Mucosa of gallbladder (tissue), 1 donor: ENCODE measurements around the gene SND1. TPM values are rescaled to one million over a fixed set of nuclear protein-coding genes. Genes with fewer than 3 reads are reported as not detected.
A peak's percentile ranks its signal among the peaks of the same experiment; 100 is the strongest.

Source experiments
- DNase-seq: peaks from one replicate; pipeline ENCODE4 v3.0.0-alpha.2; 2020; ENCODE audit warnings: low spot score
- total RNA-seq: library from RNA; stranded (reverse); gene quantifications from one replicate; pipeline ENCODE4 v1.2.1, GENCODE V29; 2021
- donor health status: DM: no; HTN: no; CAD: no.

SND1 gene
- total RNA-seq, 1 donor from 2014 or later: 136 TPM

DNA sequence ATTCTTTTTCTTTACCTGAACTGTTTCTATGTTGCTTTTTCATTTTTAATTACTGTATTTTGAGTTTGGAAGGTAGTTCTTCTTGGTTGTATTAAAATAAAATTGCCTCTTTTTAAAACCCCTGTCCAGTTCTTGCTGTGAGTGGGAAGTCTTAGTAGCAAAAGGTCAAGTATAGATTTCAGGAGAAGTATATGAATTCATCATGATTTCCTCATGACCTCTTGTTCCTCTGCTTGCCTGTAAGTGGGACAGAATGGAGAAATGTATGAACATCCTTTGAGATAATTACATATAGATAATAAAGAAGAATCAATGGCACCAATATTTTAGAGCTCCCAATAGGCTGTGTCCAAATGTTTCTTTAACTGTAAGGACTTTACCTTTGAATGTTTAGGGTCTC lies 253.0 kb downstream of the SND1 start:
- DNase-seq: no peak

DNA sequence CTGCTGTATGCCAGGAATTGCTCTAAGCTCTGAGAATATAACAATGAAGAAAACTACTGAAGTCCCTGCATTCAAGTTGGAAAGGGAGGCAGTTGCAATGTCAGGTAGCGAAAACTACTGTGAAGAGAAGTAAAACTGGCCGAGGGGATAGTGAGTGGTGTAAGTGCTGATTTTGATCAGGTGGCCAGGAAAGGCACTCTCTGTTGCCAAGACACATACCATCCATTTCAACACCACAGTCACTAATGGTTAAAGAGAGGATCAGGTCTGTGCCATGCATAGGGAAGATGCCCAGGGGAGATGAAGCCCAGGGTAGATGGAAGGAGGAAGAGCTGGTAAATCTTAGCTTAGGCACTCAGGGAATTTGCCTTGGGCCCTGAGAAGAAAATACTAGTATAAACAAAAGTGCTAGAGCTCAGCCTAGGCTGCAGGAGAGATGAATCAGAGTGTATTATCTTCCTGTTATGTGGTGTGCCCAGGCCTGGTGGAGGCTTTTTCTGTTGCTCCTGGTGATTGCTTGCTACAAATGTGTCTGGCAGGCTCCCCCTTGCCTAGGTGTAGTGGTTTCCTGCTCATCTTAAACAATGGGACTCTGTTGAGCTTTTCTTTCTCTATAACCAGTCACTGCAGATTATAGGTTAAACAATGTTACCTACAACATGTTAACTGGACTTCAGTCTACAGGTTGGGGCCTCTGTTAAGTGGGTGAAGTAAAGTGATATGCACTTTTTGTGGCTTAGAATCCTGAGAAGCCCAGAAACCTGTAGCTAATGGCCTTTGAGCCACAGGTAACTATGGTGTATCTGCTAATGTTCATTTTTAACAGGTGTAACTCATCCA lies 253.7 kb downstream of the SND1 start:
- DNase-seq: no peak

DNA sequence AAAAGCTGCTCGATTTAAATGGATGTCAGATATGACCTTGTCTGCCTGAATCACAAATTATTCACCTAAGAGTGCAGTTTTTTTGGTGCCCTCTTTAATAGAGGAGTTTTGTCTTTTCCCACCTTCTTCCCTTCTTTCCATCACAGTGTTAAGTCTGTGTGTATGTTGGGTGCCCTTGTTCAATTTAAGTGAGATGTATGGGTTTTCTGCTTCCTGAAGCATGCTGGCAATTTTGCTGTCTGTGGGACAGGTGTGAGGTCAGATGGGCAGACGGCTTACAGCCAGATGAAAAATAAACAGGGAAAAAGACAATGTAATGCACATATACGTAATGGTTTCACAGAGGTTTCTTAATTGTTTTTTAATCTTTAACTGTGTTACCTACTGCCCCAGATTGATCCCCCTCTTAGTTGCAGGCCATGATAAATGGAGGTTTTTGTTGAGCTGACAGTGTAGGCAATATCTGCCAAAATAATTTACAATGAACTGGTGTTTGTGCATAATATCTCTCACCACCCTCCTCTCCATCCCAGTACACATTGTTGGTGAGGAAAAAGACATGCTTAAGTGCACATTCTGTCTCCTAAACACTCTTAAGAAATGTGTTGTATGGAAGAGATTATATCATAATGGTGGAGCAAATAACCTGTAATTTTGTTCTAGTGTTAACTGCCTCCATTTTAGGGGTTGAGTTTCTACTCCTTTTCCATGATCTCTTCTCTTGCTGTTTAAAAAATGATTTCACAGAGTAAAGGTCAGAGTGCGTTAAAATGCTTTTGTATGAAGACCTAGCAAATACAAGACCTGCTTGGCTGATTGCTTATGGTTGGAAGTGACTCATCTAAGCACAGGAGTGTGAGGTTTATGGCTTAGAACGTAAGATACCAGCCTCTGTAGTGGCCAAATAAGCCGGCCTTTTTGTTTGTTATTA lies 255.4 kb downstream of the SND1 start:
- DNase-seq: no peak

DNA sequence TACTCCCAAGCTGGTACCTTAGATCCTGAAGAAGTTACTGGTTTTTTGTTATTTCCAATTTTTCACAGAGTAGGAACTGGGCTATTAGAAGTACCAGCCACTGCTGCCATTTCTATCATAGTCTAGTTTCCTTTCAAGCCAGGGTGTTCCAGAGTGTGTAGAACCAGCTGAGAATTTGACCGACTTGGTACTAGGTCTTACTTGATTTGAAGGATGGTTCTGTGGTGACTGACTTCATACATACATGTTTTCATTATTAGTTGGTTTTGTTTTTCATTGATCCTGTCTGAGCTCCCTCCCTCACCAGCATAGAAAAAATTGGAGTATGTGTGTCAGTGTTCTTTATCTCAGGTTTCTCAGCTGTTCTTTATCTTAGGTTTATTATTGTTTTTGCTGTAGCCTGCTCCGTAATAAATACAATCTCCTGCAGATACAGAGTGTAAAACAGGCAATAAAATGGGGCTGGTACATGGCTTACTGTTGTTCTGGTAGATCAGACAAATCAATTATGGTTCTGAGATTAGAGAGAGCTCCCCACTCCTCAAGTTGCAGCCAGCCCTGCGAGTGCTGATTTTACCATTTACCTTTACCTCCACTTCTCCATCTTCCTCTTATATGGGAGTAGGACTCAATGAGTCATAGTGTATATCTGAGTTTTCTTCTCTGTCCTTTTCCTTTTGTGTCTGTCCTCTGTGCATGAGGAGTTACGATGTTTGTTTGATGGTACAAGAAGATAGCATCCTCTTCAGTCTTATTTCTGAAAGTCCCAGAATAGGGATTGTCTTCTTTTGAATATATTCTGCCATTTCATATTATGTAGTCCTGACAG lies 256.6 kb downstream of the SND1 start:
- DNase-seq: no peak

DNA sequence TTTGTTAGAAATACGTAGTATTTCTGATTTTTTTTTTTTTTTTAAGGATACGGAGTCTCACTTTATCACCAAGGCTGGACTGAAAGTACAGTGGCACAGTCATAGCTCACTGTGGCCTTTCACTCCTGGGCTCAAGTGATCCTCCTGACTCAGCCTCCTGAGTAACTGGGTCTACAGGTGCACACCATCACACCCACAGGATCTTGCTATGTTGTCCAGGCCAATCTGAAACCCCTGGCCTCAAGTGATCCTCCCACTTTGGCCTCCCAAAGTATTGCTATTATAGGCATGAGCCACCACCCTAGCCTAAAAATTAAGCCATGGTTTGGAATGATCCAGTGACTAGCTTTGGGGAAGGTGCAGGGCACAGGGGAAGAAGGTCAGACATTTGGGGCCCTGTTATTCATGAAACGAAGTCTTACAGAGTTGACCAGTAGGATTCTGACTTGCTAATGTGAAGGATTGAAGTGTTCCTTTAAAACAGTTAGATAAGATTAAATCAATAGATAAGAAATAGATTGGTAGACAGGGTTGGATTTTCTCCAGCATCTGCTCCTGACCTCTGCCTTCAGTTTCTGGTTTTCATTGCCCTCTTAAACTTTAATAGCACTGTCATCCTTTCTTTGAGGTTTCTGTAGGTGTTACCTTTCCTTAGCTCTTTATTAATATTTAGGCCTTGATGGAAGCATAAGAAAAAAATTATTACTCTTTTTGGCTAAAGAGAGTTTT lies 257.6 kb downstream of the SND1 start:
- DNase-seq: no peak

DNA sequence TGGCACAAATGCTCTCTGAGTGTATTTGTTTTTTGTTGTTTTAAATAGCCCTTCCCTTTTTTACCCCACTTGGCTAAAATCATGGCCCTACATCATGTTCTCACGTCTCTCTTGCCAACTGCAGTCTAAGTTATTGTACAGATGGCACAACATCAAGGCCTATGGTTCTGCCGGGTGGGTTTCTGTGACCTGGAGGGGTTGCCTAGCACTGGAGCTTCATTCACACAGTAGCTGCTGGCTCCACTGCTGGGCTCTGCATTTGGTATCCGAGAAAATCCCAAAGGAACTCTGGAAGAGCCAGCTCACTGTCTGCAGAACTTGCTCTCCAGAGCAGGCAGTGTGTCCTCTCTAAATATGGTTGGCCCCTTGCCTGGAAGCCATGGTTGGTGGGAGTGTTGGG lies 258.7 kb downstream of the SND1 start:
- DNase-seq: no peak

DNA sequence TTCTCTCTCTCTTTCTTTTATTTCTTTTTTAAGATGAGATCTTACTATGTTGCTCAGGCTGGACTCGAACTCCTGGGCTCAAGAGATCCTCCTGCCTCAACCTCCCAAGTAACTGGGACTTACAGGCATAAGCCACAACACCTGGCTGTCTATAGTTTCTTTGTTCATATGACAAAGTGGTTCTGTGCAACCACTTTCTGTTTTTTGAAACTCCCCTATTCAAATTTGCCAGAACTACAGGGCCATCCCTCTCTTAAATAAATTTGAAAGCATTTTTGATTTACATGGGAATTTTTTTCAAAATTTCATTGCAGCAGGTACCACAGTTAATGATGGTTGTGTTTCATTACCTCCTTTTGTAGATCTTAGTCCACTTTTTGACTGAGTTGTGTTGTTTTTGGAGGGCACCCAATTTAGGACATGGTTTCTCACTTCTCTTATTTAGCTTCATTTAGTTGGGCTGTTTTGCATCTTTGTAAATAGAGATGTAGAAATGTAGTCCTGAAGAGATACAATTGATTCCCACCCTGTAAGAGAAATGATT lies 260.0 kb downstream of the SND1 start:
- DNase-seq: no peak

DNA sequence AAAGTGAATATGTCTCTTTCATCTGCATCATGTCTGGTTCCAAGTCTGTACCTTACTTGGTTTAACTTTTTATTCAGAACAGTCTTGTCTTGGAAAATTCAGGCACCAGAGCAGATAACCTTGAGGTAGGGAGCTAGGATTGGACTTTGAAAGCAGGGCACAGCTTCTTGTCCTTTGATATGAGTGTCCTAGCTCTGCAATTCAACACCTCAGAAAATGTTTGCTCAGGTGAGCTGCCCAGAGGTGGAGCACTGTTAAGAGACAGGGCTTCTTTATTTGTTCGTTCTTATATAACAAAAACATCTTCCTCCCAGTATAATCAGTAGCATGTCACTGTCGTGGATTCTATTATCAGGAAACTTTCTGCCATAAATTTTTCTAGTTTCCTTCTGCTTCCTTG lies 260.9 kb downstream of the SND1 start:
- peak; percentile 18 for DNase-seq

DNA sequence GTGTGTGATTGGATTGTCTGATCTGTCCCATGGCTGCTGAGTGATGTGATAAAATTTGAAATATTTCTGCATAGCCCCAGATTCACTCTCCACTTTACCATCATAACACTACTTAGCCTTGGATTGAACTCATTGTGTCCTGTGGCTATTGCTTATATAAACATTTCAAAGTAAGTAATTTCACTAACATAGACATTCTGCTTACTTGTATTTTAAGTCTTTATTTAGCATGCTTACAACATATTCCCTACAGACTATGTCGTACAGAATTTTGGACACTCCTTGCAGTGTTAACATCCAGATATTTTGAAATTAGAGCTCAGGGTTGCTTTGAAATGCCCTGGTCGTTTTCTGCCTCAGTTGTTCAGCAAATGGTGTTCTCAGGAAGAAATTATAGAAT lies 261.7 kb downstream of the SND1 start:
- DNase-seq: no peak

DNA sequence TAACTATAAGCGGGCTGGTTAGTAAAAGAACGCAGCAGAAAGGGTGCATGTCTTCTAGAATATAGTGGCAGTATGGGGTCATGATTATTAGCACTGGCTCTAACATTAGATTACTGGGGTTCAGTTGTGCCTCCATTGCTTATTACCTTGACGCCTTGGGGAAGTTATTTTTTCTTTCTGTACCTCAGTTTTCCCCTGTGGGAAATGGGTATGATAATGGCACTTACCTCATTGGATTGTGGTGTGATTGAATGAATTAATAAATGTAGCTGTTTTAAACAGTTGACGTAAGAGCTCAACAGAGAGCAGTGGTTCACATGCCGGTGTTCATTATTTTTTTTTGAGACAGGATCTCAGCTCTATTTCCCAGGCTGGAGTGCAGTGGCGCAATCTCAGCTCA lies 262.7 kb downstream of the SND1 start:
- DNase-seq: no peak

DNA sequence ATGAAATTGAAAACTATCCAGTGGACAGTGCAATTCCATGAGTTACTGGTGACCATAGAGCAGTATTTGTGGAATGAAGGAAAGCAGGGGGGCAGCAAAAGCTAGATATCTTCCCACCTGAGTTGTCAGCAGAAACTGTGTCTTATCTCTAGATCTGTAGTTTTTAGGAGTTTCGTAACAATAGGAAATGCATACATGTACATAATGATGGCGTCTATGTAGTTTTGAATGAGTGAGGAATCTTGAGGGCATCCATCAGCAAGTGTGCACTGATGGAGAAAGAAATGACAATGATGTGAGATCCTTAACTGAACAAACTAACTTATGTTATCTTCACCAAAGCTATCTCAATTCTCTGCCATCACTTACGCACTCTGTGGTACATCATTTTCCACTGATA lies 264.7 kb downstream of the SND1 start:
- no peak for DNase-seq

DNA sequence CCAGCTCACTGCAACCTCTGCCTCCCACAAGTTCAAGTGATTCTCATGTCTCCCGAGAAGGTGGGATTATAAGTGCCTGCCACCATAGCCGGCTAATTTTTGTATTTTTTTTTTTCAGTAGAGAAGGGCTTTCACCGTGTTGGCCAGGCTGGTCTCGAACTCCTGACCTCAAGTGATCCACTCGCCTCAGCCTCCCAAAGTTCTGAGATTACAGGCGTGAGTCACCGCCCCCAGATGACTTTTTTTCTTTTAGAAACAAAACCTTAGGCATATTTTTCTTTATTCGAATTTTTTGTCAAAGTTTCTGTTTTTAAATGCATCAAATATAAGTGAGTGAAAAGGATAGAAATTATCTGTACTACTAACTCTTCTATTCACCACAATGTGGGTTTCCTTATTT lies 266.1 kb downstream of the SND1 start:
- DNase-seq: no peak

DNA sequence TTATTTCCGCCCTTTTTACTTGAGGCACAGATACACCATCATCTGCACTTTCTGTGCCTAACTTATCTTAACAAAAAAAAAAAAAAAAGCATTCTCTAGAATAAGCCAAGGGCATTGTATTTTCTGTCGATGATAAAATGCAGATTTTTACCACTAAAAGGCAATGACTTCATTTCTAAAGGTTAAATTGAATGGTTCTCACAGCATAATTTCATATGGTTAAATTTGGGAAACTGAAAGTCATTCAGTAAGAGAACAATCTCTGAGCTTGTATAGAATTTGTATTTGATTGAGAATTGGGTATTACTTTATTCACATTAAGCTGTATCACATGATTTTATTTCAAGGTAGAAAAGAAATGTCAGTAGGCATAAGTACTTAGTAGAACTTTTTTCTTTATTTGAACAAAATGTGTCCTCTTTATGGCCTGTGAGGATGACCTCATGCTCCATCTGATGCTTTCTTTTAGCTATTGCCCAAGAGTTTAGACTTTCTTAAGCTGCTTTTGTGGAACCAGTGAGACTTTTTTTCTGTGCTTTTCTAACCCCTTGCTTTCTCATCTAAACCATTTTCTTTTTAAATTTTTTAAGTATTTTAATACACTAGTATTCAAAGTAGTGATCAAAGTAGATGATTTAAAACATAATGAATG lies 268.9 kb downstream of the SND1 start:
- DNase-seq: no peak

DNA sequence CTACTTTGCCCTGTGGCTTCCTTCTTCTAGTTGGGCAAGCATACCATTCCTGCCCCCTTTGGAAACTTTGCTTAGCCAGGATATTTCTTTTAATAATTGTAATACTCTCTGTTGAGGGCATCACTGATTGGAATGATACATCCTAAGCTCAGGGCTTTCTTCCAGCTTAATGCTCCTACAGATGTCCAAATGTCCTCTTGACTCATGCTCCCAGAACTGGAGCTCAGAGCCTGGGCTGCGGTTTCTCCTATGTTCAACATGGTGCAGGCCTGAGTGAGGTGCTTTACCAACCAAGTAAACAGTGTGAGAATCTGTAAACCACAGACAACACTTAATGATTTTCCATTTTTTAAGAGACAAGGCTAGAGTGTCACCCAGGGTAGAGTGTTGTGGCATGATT lies 270.7 kb downstream of the SND1 start:
- DNase-seq: no peak

DNA sequence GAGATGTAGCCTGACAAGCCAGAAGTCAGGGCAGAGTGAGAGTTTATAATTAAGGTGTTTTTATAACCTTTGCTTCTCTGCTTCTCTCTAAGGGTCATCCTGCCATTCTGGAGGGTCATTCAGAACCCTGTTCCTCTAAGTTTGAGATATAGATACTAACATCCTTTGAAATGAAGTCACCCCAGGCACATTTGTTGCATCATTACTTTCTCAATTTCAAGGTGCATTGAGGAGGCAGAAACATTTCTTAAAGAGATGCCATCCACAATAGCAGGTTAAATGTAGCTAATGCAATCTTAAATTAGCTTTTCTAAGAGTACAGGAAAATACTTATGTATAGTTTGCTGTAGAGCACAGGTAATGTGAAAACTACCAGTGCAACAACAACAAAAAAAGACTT lies 272.9 kb downstream of the SND1 start:
- DNase-seq: no peak

DNA sequence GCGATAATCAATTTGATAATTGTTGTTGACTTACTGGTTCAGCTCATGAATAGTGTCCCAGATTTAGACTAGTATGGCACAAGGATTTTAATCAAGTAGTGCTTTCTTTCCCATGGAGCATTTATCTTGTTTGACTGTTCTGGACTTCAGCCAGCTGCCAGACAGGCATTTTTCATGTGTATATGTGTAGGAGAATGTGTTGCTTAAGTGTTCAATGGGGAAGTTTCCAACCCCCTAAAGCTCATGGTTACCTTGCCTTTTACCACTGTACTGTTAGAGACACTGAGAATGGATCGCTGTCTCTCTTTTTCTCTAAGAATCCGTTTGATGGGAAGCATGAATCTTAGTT lies 275.3 kb downstream of the SND1 start:
- DNase-seq: no peak

DNA sequence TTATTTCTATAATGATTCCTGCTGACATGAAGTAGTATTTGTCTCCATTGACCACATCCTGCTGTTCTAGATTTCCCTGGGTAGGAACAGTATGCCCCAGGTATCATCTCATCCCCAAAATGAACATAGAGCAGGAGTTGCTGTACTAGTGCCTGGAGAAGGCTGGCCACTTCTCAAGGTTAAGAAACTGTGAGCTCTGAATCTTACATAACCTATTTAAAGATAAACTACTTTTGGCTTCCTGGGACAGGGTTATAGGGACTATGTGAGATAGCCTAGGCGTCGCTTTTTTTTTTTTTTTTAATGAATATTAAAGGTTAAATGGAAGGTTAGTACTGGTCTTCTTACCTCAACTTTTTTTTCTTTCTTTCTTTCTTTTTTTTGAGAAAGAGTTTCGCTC lies 276.2 kb downstream of the SND1 start:
- DNase-seq: no peak

DNA sequence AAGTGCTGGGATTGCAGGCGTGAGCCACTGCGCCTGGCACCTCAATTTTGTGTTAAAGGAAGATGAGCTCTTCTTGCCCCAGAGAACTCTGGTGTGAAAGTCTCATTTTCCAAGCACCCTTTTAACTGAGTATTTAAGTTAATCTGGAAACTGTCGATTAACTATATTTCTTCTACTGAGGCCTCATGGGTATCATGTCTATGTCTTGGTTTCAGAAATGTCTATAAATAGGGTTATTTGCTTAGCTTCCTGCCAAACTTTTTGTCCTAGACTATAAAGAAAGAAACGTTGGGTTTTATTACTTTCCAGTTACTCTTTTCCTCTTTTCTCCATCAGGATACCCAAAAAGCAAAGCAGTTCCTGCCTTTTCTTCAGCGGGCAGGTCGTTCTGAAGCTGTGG lies 276.9 kb downstream of the SND1 start:
- DNase-seq: no peak

DNA sequence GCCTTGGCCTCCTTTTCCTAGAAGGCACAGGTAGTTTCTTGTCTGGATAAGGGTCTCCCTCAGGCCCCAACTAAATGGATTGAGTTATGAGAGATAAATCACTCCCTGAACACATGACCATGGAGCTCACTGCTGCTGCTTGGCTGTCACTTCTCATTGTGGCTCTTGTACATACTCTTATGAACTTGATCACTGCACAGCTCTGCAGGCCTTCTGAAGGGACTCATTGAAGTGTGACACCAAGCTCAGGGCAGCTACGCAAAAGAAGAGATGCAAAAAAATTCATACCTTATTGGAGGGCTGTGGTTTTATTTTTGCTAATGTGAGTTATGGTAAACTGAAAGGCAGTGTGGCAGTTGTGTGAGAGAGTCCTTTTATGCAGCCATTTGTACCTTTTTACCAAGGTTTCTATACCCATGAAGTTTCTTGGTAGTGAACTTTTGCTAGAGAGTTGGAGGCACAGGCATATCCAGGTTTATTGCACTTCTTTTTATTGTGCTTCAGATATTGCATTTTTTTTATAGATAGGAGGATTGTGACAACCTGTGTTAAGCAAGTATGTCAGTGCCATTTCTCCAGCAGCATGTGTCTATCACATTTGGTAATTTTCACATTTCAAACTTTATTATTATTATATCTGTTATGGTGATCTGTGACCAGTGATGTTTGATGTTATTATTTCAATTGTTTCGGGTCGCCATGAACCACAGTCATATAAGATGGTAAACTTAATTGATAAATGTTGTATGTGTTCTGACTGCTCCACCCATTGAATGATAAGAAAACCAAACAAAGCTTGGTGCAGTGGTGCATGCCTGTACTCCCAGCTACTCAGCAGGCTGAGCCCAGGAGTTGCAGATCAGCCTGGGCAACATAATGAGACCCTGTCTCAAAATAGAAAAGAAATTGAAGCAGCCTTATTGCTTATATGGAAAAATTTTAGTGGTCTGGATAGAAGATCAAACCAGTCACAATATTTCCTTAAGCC lies 278.6 kb downstream of the SND1 start:
- no peak for DNase-seq
